CD4-positive, alpha-beta T cell treated with Interleukin-10 for 1 hour (primary cell): ENCODE measurements around the gene DEFB128.
"Not testable (repeated sequence)": the region's sequence is repeated elsewhere in the genome, so short reads cannot be mapped to it uniquely, and the experiment has no call there.

Experiments
- DNase-seq: peaks from one replicate; pipeline ENCODE4 v3.0.0-alpha.2; 2020

Gene DEFB128

GRCh38 chr20:189611-190010, at the start of gene DEFB128:
Gene DEFB128, minus strand, starts transcription at chr20:189711. Its CDS starts 88 bp downstream, at chr20:189623.
- no peak for DNase-seq

GRCh38 chr20:237929-238328, 48.4 kb upstream of the DEFB128 start:
- DNase-seq = no peak

DNA sequence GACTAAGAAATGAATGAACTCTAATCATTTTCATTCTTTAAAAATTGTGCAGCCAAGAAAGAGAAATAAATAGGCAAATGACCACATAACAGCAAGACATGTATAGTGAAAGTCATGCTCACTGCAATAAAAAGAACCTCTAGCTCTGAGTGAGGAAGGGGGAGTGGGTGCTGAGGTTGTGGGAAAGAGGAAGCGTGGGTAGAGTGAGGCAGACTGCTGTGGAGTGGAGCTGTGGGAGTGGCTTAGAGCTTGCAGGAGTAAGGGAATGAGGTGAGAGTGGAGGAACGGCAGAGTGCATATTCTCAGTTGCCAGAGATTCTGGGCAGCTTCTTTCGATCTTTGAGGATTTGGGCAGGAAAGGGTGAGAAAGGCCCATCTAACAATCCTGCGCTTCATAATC, 48.0 kb upstream of the DEFB128 start:
- DNase-seq = peak; percentile 9

GRCh38 chr20:235891-236290, 46.4 kb upstream of the DEFB128 start:
- DNase-seq = no peak

DNA sequence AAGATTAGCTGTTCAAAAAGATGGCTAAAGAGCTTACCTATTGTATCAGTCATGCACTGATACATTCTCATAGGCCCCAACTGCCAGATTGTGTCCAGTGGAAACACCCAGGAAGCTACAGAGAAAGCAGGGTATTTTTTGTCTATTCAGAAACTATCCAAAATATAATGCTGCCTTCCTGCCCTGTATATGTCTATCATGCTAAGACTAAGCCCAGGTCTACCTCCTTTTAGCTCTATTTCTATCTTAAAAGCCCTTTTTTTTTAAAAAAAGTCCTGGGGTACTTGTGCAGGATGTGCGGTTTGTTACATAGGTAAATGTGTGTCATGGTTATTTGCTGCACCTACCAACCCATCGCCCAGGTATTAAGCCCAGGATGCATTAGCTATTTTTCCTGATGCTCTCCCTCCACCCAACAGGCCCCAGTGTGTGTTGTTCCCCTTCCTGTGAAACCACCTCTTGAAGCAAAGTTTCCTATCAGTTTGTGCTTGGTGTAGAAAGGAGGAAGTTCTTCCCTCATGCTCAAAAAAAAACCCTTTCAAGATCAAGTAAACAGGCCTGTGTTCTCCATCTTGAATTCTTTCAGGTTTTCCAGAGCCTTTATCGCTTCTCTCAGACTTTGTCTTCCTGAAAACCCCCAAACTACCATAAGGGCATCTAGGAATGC, 38.1 kb upstream of the DEFB128 start:
- DNase-seq = no peak

DNA sequence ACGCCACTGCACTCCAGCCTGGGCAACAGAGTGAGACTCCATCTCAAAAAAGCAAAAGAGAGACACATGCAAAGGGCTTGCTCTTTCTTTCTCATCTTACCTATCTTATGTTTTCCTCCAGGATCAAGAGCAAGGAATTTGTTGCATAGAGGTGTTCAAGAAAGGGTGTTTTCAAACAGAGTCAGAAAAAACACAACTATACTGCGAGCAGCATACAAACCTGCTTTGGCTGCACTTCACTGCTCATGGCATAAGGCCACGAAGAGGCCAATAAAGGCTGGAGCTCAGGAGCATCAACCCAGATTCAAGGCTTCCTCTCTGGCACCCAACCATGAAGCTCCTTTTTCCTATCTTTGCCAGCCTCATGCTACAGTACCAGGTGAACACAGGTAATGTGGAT, 37.4 kb upstream of the DEFB128 start, which contains the start of gene DEFB129:
Gene DEFB129 (plus strand): TSS at position 301 of the 400 bp plus-strand sequence. CDS start 31 bp downstream, at position 332.
- no peak for DNase-seq

DNA sequence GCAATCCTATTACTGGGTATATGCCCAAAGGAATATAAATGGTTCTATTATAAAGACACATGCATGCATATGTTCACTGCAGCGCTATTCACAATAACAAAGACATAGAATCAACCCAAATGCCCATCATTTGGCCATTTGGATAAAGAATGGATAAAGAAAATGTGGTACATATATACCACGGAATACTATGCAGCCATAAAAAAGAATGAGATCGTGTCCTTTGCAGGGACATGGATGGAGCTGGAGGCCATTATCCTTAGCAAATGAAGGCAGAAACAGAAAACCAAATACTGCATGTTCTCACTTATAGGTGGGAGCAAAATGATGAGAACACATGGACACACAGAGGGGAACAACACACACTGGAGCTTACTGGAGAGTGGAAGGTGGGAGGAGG, 36.4 kb upstream of the DEFB128 start:
- DNase-seq = not testable (repeated sequence)

DNA sequence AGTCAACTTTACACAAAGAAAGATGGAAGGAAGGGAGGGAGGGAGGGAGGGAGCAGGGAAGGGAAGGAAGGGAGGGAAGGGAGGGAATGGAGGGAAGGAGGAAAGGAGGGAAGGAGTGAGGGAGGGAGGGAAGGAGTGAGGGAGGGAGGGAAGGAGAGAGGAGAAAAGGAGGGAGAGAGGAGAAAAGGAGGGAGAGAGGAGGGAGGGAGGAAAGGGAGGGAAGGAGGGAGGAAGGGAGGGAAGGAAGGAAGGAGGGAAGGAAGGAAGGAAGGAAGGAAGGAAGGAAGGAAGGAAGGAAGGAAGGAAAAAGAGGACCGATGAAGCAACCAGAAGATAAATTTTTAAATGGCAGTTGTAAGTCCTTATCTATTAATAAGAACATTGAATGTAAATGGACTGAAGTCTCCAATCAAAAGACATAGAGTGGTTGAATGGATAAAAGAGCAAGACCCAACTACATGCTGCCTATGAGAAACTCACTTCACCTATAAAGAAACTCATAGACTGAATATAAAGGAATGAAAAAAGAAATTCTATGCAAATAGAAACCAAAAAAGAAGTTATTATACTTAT, 31.8 kb upstream of the DEFB128 start:
- no peak for DNase-seq

- DNase-seq = no peak
These were observed 30.0 kb upstream of the DEFB128 start for GRCh38 chr20:219290-220115.

GRCh38 chr20:217266-217665, 27.8 kb upstream of the DEFB128 start:
- DNase-seq = no peak

- no peak for DNase-seq
These were observed 26.3 kb upstream of the DEFB128 start for GRCh38 chr20:215796-216195.

DNA sequence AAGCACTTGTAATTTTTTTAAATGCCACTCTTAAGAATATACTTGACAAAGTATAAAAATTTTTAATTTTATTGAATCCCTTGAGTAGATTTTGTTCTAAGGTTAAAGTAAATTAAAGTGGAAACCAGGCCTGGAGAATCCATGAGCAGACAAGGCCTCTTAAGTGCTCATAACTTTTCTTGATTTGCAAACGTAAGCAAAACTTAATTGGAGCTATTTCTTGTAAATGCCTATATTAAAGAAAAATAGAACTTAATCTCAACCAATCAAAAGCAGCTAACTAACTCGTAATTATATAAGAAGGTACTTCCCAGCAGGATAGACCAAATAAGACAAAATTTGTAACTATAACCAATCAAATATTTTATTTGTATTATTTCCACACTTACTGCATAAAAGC, 24.9 kb upstream of the DEFB128 start:
- no peak for DNase-seq

- DNase-seq = no peak
These were observed 21.4 kb upstream of the DEFB128 start for GRCh38 chr20:210809-211502.

DNA sequence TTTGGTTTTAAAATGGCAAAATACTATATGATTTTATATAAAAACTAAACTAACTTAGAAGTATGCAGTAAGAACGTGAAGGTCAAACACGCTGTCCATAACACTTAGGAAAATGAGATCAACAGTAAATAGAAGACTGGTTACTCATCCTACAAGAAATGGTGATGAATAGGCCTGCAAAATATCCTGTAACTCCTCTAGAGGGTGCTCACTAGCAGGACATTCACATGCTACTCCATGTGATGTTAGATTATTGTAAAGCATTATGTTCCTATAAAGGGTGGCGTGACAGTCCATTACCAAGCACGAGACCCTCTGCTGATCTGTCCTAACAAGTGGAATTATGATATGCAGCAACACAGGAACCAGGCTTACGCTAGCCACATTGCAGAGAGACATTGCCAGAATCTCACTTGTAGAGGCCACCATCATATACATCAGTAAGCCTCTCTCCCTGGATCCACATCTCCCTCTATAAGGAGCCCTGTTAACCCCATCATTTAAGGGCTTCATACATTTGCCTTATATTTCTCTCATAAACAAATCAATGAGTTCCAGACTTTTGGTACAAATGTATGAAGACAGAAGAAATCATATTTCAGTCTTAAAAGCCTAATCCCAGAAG, 19.5 kb upstream of the DEFB128 start:
- DNase-seq = peak; percentile 55

DNA sequence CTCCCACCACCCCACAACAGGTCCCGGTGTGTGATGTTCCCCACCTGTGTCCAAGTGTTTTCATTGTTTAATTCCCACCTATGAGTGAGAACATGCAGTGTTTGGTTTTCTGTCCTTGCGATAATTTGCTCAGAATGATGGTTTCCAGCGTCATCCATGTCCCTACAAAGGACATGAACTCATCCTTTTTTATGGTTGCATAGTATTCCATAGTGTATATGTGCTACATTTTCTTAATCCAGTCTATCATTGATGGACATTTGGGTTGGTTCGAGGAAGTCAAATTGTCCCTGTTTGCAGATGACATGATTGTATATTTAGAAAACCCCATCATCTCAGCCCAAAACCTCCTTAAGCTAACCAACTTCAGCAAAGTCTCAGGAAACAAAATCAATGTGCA, 14.1 kb upstream of the DEFB128 start:
- not testable (repeated sequence) for DNase-seq

DNA sequence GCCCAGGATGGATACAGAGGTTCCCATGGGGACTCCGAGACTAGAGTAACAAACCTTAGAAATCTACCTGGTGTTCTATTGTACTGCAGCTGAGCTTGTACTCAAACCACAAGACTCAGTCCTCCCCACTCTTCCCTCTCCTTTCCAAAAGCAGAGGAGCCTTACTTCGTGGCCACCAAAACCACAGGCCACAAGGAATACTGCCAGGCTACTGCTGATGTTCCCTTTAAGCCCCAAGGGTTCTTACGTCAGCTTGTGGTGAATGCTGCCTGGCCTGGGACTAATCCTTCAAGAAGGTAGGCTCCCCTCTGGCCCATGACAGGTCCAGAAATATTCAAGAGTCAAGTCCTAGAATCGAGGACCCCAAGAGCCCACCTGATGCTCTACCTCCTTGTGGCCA, 10.5 kb upstream of the DEFB128 start:
- no peak for DNase-seq

GRCh38 chr20:198225-198624, 8.7 kb upstream of the DEFB128 start:
- DNase-seq = no peak

DNA sequence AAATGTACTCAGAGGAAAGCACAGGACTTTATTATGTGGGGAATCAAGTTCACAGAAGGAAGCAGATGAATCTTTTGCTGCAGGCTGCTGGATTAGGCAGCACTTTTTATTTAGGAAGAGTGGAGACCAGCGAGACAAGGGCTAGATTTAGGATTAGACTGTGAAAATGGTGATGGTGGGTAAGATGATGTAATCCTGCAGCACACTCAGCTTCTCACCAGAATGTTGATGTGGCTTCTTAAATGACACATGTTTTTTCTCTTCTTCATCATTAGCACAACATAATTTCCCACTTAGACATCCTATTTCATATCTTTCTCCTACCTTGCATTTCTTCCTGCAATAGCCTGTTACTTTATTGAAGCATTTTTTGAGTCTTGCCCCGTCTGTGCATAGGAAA, 1.8 kb downstream of the DEFB128 start:
- no peak for DNase-seq

- DNase-seq = no peak
These were observed 5.2 kb downstream of the DEFB128 start for GRCh38 chr20:184288-184687.

DNA sequence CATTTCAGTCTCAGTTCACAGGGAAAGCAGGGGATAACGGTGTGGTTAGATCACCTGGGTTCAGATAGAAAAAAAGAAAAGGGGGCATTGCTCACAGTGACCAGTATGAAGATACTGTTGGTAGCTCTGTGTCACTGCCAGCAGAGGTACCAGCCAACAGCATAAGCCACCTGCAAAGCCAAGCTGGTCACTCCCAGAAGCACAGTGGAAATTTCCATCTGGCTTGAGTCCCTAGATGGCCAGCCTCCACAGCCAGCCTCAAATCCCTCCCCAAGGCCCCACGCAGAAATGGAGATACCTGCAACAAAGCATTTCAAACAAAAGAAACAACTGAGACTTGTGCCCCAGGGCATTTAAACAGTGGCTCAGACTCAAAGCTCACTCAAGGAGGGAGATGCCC, 20.6 kb downstream of the DEFB128 start:
- no peak for DNase-seq

GRCh38 chr20:164618-165017, 24.9 kb downstream of the DEFB128 start:
- no peak for DNase-seq

GRCh38 chr20:157154-157553, 32.4 kb downstream of the DEFB128 start, which contains the start of gene DEFB127:
Gene DEFB127, plus strand, starts transcription at chr20:157454. Its CDS starts 91 bp downstream, at chr20:157545.
- DNase-seq = no peak

- no peak for DNase-seq
These were observed 37.4 kb downstream of the DEFB128 start for GRCh38 chr20:152131-152530.
